Activated CD8-positive, alpha-beta T cell treated with anti-CD3 and anti-CD28 coated beads for 36 hours (primary cell): Measurements from ENCODE around the gene IQSEC2. TPM values are rescaled to one million over a fixed set of nuclear protein-coding genes. Genes with fewer than 3 reads are reported as not detected.

Source experiments
- ATAC-seq: fragments of 200-7000 bp; cut with Tn5 transposase; one replicate; pipeline ENCODE4 v1.10.0; 2021; ENCODE audit warnings: mild to moderate bottlenecking, moderate library complexity
- CTCF ChIA-PET: fragments of 350-600 bp; sonication (Branson Sonifier 250); formaldehyde crosslinking; loops from one replicate; lab custom pipeline; 2021; ENCODE audit warnings: antibody characterized with exemption; lab: Charles Lee
- POLR2A ChIA-PET: fragments of 350-600 bp; sonication (Branson Sonifier 250); formaldehyde crosslinking; loops from one replicate; lab custom pipeline; 2021; ENCODE audit warnings: antibody characterized with exemption; lab: Charles Lee
- DNase-seq: peaks from one replicate; pipeline ENCODE4 v3.0.0-alpha.2; 2020
- H3K27ac Mint-ChIP-seq: one replicate; pipeline ENCODE4 v1.8.0; 2021; ENCODE audit warnings: mild to moderate bottlenecking, mixed read lengths
- H3K27me3 Mint-ChIP-seq: one replicate; pipeline ENCODE4 v1.8.0; 2021; ENCODE audit warnings: mixed read lengths
- H3K36me3 Mint-ChIP-seq: one replicate; pipeline ENCODE4 v1.8.0; 2021; ENCODE audit warnings: low read depth, mixed read lengths
- H3K4me1 Mint-ChIP-seq: one replicate; pipeline ENCODE4 v1.8.0; 2021; ENCODE audit warnings: low read depth, mixed read lengths
- H3K4me3 Mint-ChIP-seq: one replicate; pipeline ENCODE4 v1.8.0; 2021; ENCODE audit warnings: mild to moderate bottlenecking, moderate library complexity, mixed read lengths
- H3K9me3 Mint-ChIP-seq: one replicate; pipeline ENCODE4 v1.8.0; 2021; ENCODE audit warnings: mixed read lengths
- intact Hi-C: fragments of 100-400 bp; cut with micrococcal nuclease; formaldehyde crosslinking; loops from one replicate; pipeline ENCODE4 v1.10.0; 2022
- total RNA-seq, 2 experiments: library from RNA; stranded (reverse); gene quantifications; one replicate each; pipeline ENCODE4 v1.2.3, GENCODE V29; 2021
- TF ChIP-seq, protein P1 (sequence below): fragments of 200-600 bp; IDR thresholded peaks from one replicate; pipeline ENCODE4 v1.8.0; 2022; ENCODE audit warnings: antibody characterized with exemption, mild to moderate bottlenecking

The IQSEC2 gene
- total RNA-seq, 2 experiments from 2014 or later = 0.05 to 0.07 TPM

DNA sequence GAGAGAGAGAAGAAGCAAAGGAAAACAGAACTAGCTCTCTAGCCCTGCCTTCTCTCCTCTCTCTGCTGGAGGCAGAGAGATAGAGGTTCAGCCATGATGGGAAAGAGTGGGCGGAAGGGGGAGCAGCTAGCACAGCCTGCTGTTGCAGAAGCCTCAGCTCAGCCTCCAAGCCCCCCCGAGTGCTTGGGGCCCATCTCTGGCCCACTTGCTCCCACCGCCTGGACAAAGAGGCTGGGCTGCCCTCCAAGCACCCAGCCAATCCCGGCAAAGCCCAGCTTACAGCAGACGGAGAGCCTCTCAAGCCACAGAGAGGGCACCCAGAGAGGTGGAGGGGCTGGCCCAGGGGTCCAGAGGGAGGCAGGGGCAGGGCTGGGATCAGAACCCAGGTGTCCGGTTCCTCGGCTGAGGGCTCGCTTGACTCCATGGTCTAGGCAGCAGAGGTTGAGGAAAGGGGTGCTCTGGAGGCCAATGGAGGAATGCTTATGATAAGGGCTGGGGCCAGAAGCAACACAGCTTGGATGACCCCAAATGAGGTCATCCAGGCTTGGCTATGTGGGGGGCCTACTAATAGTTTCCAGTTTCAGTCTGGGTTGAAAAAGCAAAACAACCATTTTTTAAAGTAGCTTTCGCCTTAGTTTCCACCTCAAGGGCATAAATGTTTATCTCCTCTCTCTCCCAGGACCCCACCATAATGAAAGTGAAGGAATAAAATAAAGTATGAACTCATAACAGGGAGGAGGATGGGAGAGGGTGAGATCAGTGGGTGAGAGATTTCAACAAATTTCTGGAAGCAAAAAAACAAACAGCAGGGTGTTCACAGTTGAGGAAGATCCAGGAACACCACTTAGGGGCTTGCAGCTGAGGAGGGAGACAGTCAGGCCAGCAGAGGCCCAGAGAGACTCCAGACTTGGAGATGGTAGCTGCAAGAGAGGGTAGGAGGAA lies 24.9 kb upstream of the IQSEC2 start:
- Mint-ChIP-seq H3K4me3 (no peak overlapping the region), H3K27me3 (no peaks in the 10 kb centered on the region), H3K4me1 (peaks cover 2% of the 10 kb centered on the region), H3K9me3 (no peaks in the 10 kb centered on the region), H3K36me3 (no peaks in the 10 kb centered on the region), H3K27ac (no peak overlapping the region)
- intact Hi-C loops = no loop called here
- POLR2A ChIA-PET = no interaction called here
- DNase-seq (no peak), ATAC-seq (no peak)
- TF ChIP-seq, protein P1, sequence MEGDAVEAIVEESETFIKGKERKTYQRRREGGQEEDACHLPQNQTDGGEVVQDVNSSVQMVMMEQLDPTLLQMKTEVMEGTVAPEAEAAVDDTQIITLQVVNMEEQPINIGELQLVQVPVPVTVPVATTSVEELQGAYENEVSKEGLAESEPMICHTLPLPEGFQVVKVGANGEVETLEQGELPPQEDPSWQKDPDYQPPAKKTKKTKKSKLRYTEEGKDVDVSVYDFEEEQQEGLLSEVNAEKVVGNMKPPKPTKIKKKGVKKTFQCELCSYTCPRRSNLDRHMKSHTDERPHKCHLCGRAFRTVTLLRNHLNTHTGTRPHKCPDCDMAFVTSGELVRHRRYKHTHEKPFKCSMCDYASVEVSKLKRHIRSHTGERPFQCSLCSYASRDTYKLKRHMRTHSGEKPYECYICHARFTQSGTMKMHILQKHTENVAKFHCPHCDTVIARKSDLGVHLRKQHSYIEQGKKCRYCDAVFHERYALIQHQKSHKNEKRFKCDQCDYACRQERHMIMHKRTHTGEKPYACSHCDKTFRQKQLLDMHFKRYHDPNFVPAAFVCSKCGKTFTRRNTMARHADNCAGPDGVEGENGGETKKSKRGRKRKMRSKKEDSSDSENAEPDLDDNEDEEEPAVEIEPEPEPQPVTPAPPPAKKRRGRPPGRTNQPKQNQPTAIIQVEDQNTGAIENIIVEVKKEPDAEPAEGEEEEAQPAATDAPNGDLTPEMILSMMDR = no peak
- CTCF ChIA-PET = interaction anchor here (2.2 kb wide), 1 partner anchor 11 kb away, joined by 7 read pairs; no protein-coding TSS in a partner anchor

DNA sequence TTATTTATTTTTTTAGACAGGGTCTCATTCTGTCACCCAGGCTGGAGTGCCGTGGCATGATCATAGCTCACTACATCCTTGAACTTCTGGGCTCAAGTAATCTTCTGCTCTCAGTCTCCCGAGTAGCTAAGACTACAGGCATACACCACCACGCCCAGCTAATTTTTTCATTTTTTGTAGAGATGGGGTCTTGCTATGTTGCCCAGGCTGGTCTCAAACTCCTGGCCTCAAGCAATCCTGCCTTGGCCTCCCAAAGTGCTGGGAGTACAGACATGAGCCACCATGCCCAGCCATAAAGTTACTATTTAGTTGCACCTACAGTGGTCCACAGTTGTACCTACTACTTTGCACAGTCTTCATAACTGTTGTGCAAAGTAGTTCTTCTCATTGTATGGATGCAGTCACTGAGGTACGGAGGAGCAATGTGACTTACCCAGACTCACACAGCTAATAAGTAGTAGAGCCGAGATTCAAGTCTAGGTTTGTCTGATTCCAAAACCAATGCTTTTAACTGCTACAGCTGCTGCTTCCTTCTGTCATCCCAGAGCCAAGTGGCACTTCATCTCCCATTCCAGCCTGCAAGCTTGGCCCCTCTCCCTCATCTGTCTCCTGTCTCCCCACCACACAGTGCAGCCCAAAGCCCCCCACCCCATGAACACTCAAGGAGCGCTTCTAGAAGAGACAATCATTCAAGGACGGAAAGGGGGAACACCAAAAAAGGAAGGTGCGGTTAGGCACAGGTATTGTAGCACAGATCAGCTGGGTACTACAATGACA lies 24.0 kb upstream of the IQSEC2 start:
- Mint-ChIP-seq H3K9me3 (no peaks in the 10 kb centered on the region), H3K4me1 (peaks cover 2% of the 10 kb centered on the region), H3K36me3 (no peaks in the 10 kb centered on the region), H3K4me3 (no peak overlapping the region), H3K27ac (no peak overlapping the region), H3K27me3 (no peaks in the 10 kb centered on the region)
- CTCF ChIA-PET = interaction anchor here (2.2 to 3.0 kb wide), 2 partner anchors 8 to 12 kb away, joined by 7 to 11 read pairs; no protein-coding TSS in a partner anchor
- intact Hi-C loops = no loop called here
- POLR2A ChIA-PET = no interaction called here
- TF ChIP-seq, protein P1 = no peak
- no peak for ATAC-seq
- no peak for DNase-seq

DNA sequence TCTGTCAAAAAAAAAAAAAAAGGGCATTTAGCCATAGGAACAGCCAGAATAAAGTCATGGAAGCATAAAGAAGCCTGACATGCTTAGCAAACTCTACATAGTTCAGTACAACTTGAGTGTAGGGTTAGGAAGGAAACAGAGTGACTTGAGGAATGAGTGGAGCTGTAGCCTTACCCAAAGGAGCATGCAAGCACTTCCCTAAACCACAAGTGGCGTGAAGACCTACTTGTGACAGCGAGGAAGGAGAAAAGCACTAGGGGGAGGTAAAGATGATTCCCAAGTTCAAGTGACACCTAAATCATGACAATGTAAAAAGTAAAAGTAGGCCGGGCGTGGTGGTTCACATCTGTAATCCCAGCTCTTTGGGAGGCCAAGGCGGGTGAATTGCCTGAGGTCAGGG lies 21.8 kb upstream of the IQSEC2 start:
- ChIA-PET CTCF (interaction anchor here (1.2 to 3.0 kb wide), 2 partner anchors 10 to 59 kb away, joined by 3 to 11 read pairs; no protein-coding TSS in a partner anchor), POLR2A (no interaction called here)
- TF ChIP-seq, protein P1 = no peak
- H3K4me3 Mint-ChIP-seq = no peak overlapping the region
- H3K9me3 Mint-ChIP-seq = no peaks in the 10 kb centered on the region
- H3K4me1 Mint-ChIP-seq = peaks cover 2% of the 10 kb centered on the region
- ATAC-seq (no peak), DNase-seq (no peak)
- intact Hi-C loops = no loop called here
- H3K27me3 Mint-ChIP-seq = no peaks in the 10 kb centered on the region
- no peak overlapping the region for H3K27ac Mint-ChIP-seq
- H3K36me3 Mint-ChIP-seq = no peaks in the 10 kb centered on the region

DNA sequence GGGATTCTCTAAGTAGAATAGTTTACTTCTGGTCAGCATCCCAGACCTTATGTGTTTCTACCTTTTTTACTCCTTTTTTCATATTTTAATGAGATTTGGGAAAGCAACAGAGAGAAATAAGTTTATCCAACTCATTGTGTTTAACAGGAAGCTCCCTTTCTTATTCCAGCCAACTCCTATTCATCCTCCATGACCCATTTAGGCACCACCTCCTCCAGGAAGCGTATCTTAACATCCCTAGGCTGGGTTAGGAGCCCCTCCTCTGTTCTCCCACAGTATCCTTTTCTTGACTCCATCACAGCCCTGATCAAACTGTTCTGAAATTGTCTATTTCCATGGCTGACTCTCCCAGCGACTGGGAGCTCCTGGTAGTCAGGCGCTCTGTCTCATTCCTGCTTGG lies 18.8 kb upstream of the IQSEC2 start:
- ATAC-seq = no peak
- no peak for DNase-seq
- TF ChIP-seq, protein P1 = no peak
- CTCF ChIA-PET = interaction anchor here (1.0 to 3.4 kb wide), 4 partner anchors 12 to 21 kb away, joined by 3 to 11 read pairs (median 8); no protein-coding TSS in a partner anchor
- intact Hi-C loops = no loop called here
- H3K27me3 Mint-ChIP-seq = no peaks in the 10 kb centered on the region
- POLR2A ChIA-PET = no interaction called here
- H3K36me3 Mint-ChIP-seq = no peaks in the 10 kb centered on the region
- H3K27ac Mint-ChIP-seq = no peak overlapping the region
- no peak overlapping the region for H3K4me3 Mint-ChIP-seq
- no peaks in the 10 kb centered on the region for H3K9me3 Mint-ChIP-seq
- no peaks in the 10 kb centered on the region for H3K4me1 Mint-ChIP-seq
